Stomach (tissue), 9 donors: ENCODE data around the gene TMEM59L. TPM values are rescaled to one million over a fixed set of nuclear protein-coding genes. Genes with fewer than 3 reads are reported as not detected.

Source experiments
- DNase-seq, 2 donors: peaks; one replicate each; pipeline versions ENCODE4 v3.0.0 to v3.0.0-alpha.2; 2013 to 2019
- H3K27ac ChIP-seq, 5 donors: fragments of 200-600 bp in 4 of 5; sonication (generic) in 4 of 5; one replicate each; pipeline ENCODE4 v1.5.1; 2013 to 2019; ENCODE audit warnings: mild to moderate bottlenecking in 1 of 5, moderate library complexity in 1 of 5
- H3K27me3 ChIP-seq, 3 donors: fragments of 200-600 bp; sonication (generic); one replicate each; pipeline ENCODE4 v1.5.1; 2017 to 2019; ENCODE audit warnings: mixed run types in 1 of 3
- H3K36me3 ChIP-seq, 4 donors: fragments of 200-600 bp; sonication (generic); 1 replicate in 3 of 4; 2 replicates in 1 of 4; pipeline ENCODE4 v1.5.1; 2016 to 2019
- H3K4me1 ChIP-seq, 4 donors: fragments of 200-600 bp; sonication (generic); one replicate each; pipeline ENCODE4 v1.5.1; 2016 to 2019
- H3K4me3 ChIP-seq, 4 donors: fragments of 200-600 bp; sonication (generic) in 3 of 4; one replicate each; pipeline ENCODE4 v1.5.1; 2016 to 2019; ENCODE audit warnings: mild to moderate bottlenecking in 1 of 4
- H3K9me3 ChIP-seq, 4 donors: fragments of 200-600 bp; sonication (generic); one replicate each; pipeline ENCODE4 v1.5.1; 2016 to 2019
- EP300 ChIP-seq: sonication (generic); formaldehyde crosslinking; IDR thresholded peaks from one replicate; pipeline ENCODE4 v1.6.1; 2017; ENCODE audit warnings: antibody characterized with exemption
- POLR2A ChIP-seq, 4 donors: fragments of 450-650 bp; IDR thresholded peaks; one replicate each; pipeline ENCODE4 v1.6.1; 2016; ENCODE audit warnings: antibody characterized with exemption in 4 of 4, control low read depth in 2 of 4, mild to moderate bottlenecking in 1 of 4, moderate library complexity in 1 of 4
- POLR2AphosphoS5 ChIP-seq, 3 donors: sonication (generic); formaldehyde crosslinking; IDR thresholded peaks; one replicate each; pipeline ENCODE4 v1.6.1; 2016; ENCODE audit warnings: antibody characterized with exemption in 3 of 3
- WGBS, 5 donors: extraction: QIAGEN DNeasy Blood & Tissue Kit in 3 of 5; methylation state at CpG; one replicate each; pipeline versions ENCODE4 v1.1.5 to v1.1.7; 2013 to 2018; 5-methylcytosine and 5-hydroxymethylcytosine counted together
- intact Hi-C: fragments of 100-400 bp; cut with DNase I; formaldehyde crosslinking; loops from one replicate; pipeline ENCODE4 v1.15.1; 2023; ENCODE audit warnings: low total_unique reads
- polyA plus RNA-seq, 3 donors: library from polyadenylated mRNA; stranded (reverse); fragments of 200-250 nt; gene quantifications; one replicate each; pipeline ENCODE4 v1.2.3, GENCODE V29; 2013
- total RNA-seq, 5 donors: library from RNA; depleted of rRNA; stranded (reverse); fragments of >200 nt; gene quantifications; one replicate each; pipeline versions ENCODE4 v1.1.0 to v1.2.3, GENCODE V29; 2014 to 2016
- TF ChIP-seq, protein P1 (sequence below), 7 experiments: fragments of 450-650 bp in 4 of 7; fragments of 200-600 bp in 3 of 7; sonication (generic) in 3 of 7; IDR thresholded peaks; one replicate each; pipeline ENCODE4 v1.5.1; 2016 to 2019; ENCODE audit warnings: antibody characterized with exemption in 7 of 7, control low read depth in 2 of 7, mild to moderate bottlenecking in 1 of 7
- donor health status: healthy with polysubstance abuse.
- donor health status: Bipolar disorder and iron deficiency.
- donor health status: healthy.

TMEM59L gene
- total and polyA plus RNA-seq, 8 donors, result 0.25 to 4.7 (median 2.8) TPM; not detected in 4

DNA sequence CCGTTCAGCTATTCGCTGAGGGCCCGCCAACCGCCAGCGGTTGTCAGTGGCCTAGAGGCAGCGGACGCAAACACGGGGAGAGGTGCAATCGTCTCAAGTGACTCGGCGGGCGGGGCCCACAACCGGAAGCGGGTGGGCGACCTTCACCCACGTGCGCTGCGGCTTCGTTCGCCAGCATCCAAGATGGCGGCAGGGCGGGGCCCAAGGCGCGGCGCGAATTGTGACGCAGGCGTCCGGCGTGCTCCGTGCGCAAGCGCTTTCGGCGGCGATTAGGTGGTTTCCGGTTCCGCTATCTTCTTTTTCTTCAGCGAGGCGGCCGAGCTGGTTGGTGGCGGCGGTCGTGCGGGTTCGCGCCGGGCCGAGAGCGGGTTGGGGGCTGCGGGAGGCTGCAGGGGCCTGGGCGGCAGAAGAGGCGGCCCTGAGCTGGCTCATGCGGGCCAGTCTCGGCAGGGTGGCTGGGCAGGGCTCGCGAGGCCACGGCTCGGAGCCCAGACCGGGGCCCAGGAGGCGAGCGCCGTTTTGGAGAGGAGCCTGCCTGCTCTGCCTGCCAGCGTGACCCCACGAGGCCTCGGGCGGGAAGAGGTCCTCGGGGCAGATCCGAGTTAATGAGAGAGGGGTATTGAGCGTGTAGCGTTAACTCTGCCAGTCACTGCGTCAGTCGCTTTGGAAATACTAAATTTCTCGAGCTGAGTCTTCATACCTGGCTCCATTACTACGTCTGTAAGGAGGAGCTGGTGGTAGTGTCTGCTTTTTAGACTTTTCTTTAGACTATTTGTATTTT, 40.9 kb upstream of the TMEM59L start, which contains the start of gene UBA52:
Gene UBA52 (plus strand): TSS at position 294 of the 781 bp plus-strand sequence. CDS start 1,444 bp downstream, outside the sequence.
- H3K9me3 ChIP-seq, result no peaks in the 10 kb centered on the region
- intact Hi-C loops, result no loop called here
- TF ChIP-seq POLR2A (IDR thresholded peaks at IDR 0.05) (peak in 2 of 4 donors; percentile 50 to 67), POLR2AphosphoS5 (IDR thresholded peaks at IDR 0.05) (peak; percentile 87 to 98 (median 95)), EP300 (no peak)
- TF ChIP-seq, protein P1, sequence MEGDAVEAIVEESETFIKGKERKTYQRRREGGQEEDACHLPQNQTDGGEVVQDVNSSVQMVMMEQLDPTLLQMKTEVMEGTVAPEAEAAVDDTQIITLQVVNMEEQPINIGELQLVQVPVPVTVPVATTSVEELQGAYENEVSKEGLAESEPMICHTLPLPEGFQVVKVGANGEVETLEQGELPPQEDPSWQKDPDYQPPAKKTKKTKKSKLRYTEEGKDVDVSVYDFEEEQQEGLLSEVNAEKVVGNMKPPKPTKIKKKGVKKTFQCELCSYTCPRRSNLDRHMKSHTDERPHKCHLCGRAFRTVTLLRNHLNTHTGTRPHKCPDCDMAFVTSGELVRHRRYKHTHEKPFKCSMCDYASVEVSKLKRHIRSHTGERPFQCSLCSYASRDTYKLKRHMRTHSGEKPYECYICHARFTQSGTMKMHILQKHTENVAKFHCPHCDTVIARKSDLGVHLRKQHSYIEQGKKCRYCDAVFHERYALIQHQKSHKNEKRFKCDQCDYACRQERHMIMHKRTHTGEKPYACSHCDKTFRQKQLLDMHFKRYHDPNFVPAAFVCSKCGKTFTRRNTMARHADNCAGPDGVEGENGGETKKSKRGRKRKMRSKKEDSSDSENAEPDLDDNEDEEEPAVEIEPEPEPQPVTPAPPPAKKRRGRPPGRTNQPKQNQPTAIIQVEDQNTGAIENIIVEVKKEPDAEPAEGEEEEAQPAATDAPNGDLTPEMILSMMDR (IDR thresholded peaks at IDR 0.05), result no peak

DNA sequence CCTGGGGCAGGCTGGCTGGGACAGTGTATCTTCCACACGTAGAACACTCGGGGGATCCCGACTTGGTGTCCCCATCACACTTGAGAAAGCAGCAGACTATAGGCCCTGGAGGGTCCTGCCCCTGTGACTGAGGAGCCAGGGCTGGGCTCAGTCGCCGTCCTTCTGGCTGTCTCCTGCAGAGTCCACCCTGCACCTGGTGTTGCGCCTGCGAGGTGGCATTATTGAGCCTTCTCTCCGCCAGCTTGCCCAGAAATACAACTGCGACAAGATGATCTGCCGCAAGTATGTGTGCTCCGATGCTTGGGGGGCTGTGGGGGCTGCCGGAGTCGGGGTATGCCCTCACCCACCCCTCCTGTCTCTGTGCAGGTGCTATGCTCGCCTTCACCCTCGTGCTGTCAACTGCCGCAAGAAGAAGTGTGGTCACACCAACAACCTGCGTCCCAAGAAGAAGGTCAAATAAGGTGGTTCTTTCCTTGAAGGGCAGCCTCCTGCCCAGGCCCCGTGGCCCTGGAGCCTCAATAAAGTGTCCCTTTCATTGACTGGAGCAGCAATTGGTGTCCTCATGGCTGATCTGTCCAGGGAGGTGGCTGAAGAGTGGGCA, 37.9 kb upstream of the TMEM59L start:
- TF ChIP-seq, protein P1 (IDR thresholded peaks at IDR 0.05), result no peak
- TF ChIP-seq POLR2A (IDR thresholded peaks at IDR 0.05) (no peak), POLR2AphosphoS5 (IDR thresholded peaks at IDR 0.05) (no peak), EP300 (no peak)
- H3K4me1 ChIP-seq, result peaks cover 15 to 31% (median 26%) of the 10 kb centered on the region in 4 donors
- intact Hi-C loops, result no loop called here
- DNase-seq, result no peak
- no peaks in the 10 kb centered on the region for H3K27me3 ChIP-seq
- H3K27ac ChIP-seq, result no peak overlapping the region
- H3K36me3 ChIP-seq, result peaks cover 40 to 56% (median 53%) of the 10 kb centered on the region in 4 donors
- no peak overlapping the region for H3K4me3 ChIP-seq
- 93 to 95% (median 94%) methylated on average over 18 of the region's 18 CpGs for WGBS, 5 donors
- H3K9me3 ChIP-seq, result no peaks in the 10 kb centered on the region

More for the DNA sequence above, 40.9 kb upstream of the TMEM59L start, which contains the start of gene UBA52:
- Histone ChIP-seq H3K27me3 (no peaks in the 10 kb centered on the region), H3K27ac (peak within 1 kb of the TSS; percentile 91 to 98 (median 93)), H3K36me3 (peaks cover 58 to 71% (median 67%) of the 10 kb centered on the region in 4 donors), H3K4me3 (peak within 1 kb of the TSS; percentile 77 to 94 (median 86)), H3K4me1 (peaks cover 15 to 31% (median 26%) of the 10 kb centered on the region in 4 donors)
- DNase-seq, result peak; percentile 99 to 100
- WGBS, 5 donors, result 0 to 1% (median 0%) methylated on average over 32 to 75 of the region's 75 CpGs

- TF ChIP-seq POLR2A (IDR thresholded peaks at IDR 0.05) (no peak), EP300 (no peak), POLR2AphosphoS5 (IDR thresholded peaks at IDR 0.05) (no peak)
- TF ChIP-seq, protein P1 (IDR thresholded peaks at IDR 0.05), result no peak
- Histone ChIP-seq H3K9me3 (no peaks in the 10 kb centered on the region), H3K27ac (no peak overlapping the region), H3K27me3 (no peaks in the 10 kb centered on the region), H3K4me3 (no peak overlapping the region), H3K36me3 (peaks cover 40 to 56% (median 53%) of the 10 kb centered on the region in 4 donors), H3K4me1 (peaks cover 15 to 23% (median 20%) of the 10 kb centered on the region in 4 donors)
- no peak for DNase-seq
- intact Hi-C loops, result no loop called here
- WGBS, 5 donors, result 85 to 95% (median 94%) methylated on average over 7 to 8 of the region's 8 CpGs
Observed at GRCh38 chr19:18576383-18576782, 36.3 kb upstream of the TMEM59L start.

DNA sequence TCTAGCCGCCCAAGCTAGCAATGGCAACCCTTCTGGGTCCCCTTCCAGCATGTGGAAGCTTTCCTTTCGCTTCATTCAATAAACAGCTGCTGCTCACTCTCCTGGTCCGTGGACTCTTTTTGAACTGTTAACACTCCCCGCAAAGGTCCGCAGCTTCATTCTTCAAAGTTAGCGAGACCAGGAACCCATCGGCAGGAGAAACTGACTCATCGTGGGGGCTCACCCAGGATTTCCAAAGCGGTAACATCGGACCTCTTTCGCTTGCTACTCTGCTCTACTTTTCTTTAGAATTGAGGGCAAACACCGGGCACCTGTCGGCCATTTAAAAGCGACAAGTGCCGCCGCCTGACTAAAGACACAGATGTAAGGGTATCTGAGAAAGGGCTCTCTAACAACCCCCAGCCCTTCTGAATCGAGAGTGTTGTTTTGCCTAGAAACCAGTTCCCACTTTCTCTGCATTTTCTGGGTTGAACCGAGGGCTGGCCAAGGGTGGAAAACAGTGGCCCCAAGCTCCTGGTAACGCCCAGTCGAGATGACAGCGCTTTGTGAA, 35.2 kb upstream of the TMEM59L start:
- DNase-seq, result no peak
- 84 to 88% (median 86%) methylated on average over 21 of the region's 21 CpGs for WGBS, 5 donors
- Histone ChIP-seq H3K27ac (no peak overlapping the region), H3K9me3 (no peaks in the 10 kb centered on the region), H3K4me3 (no peak overlapping the region), H3K4me1 (peaks cover 12 to 19% (median 16%) of the 10 kb centered on the region in 4 donors), H3K27me3 (no peaks in the 10 kb centered on the region), H3K36me3 (peaks cover 40 to 56% (median 53%) of the 10 kb centered on the region in 4 donors)
- intact Hi-C loops, result no loop called here
- no peak for TF ChIP-seq POLR2AphosphoS5 (IDR thresholded peaks at IDR 0.05)
- no peak for TF ChIP-seq EP300
- TF ChIP-seq, protein P1 (IDR thresholded peaks at IDR 0.05), result no peak
- no peak for TF ChIP-seq POLR2A (IDR thresholded peaks at IDR 0.05)
